Adrenal gland (tissue), 12 donors: ENCODE data around the gene ADAMTS7. TPM values are rescaled to one million over a fixed set of nuclear protein-coding genes. Genes with fewer than 3 reads are reported as not detected.
"Not testable (repeated sequence)": the region's sequence is repeated elsewhere in the genome, so short reads cannot be mapped to it uniquely, and the experiment has no call there.

Source experiments
- DNase-seq, 7 donors: peaks; one replicate each; pipeline ENCODE4 v3.0.0-alpha.2; 2019 to 2020
- H3K27ac ChIP-seq, 5 donors: fragments of 200-600 bp; sonication (generic) in 4 of 5; 1 replicate in 3 of 5; 2 replicates in 2 of 5; pipeline versions ENCODE4 v1.5.1 to v1.8.0; 2016 to 2020; ENCODE audit warnings: mild to moderate bottlenecking in 1 of 5
- H3K27me3 ChIP-seq: fragments of 200-600 bp; 2 replicates; pipeline ENCODE4 v1.8.0; 2021
- H3K36me3 ChIP-seq, 2 donors: fragments of 200-600 bp; replicated peaks in 1 of 2; 1 replicate in 1 of 2; 2 replicates in 1 of 2; pipeline versions ENCODE4 v1.5.1 to v1.8.0; 2018 to 2022
- H3K4me1 ChIP-seq, 2 donors: fragments of 200-600 bp; replicated peaks in 1 of 2; 1 replicate in 1 of 2; 2 replicates in 1 of 2; pipeline versions ENCODE4 v1.5.1 to v1.8.0; 2018 to 2021
- H3K4me3 ChIP-seq, 4 donors: fragments of 200-600 bp; sonication (generic) in 3 of 4; one replicate each; pipeline ENCODE4 v1.5.1; 2016 to 2018
- H3K9me3 ChIP-seq, 3 donors: fragments of 200-600 bp; sonication (generic) in 1 of 3; replicated peaks in 1 of 3; 1 replicate in 2 of 3; 2 replicates in 1 of 3; pipeline versions ENCODE4 v1.5.1 to v1.8.0; 2016 to 2021
- CTCF ChIP-seq, 6 experiments: fragments of 450-650 bp in 4 of 6; fragments of 200-600 bp in 2 of 6; sonication (generic) in 1 of 6; IDR thresholded peaks; 1 replicate in 5 of 6; 2 replicates in 1 of 6; pipeline versions ENCODE4 v1.5.1 to v1.8.0; 2016 to 2021; ENCODE audit warnings: antibody characterized with exemption in 6 of 6, mild to moderate bottlenecking in 2 of 6, moderate library complexity in 1 of 6
- POLR2A ChIP-seq, 2 donors: fragments of 450-650 bp; IDR thresholded peaks; one replicate each; pipeline ENCODE4 v1.6.1; 2017; ENCODE audit warnings: antibody characterized with exemption in 2 of 2, mild to moderate bottlenecking in 2 of 2, moderate library complexity in 1 of 2
- WGBS, 4 donors: extraction: QIAGEN DNeasy Blood & Tissue Kit in 2 of 4; methylation state at CpG; one replicate each; pipeline versions ENCODE4 v1.1.5 to v1.1.7; 2013 to 2017; 5-methylcytosine and 5-hydroxymethylcytosine counted together
- intact Hi-C, 2 donors: fragments of 100-400 bp; cut with DNase I; formaldehyde crosslinking; loops; one replicate each; pipeline versions ENCODE4 v1.14.1 to v1.15.0; 2022 to 2023
- polyA plus RNA-seq, 3 donors: library from polyadenylated mRNA; stranded (reverse); fragments of 200-250 nt in 2 of 3; fragments of 350-450 nt in 1 of 3; fragmentation: Illumina TruSeq in 1 of 3; extraction: RNeasy Lipid Tissue Mini Kit (QIAGEN cat#74804) in 1 of 3; gene quantifications; one replicate each; pipeline ENCODE4 v1.2.3, GENCODE V29; 2013 to 2014
- total RNA-seq, 9 donors: library from RNA; depleted of rRNA in 4 of 9; stranded (reverse); fragments of >200 nt in 4 of 9; fragments of 120-200 nt in 1 of 9; fragmentation: NEBNext Ultra II Directional in 1 of 9; extraction: Animal tissue kit (Norgen Biotek cat#: 25700) in 1 of 9; gene quantifications; one replicate each; pipeline versions ENCODE4 v1.1.0 to v1.2.4, GENCODE V29; 2013 to 2023
- donor health status: healthy with polysubstance abuse.
- donor health status: Bipolar disorder and iron deficiency.
- donor health status: DM: yes; HTN: yes; CAD: no.
- donor health status: DM: no; HTN: no; CAD: no.
- donor health status: DM: no; HTN: no; CAD: no.
- donor health status: DM: yes; HTN: yes; CAD: no.

The ADAMTS7 gene
- total and polyA plus RNA-seq, 12 donors: 0.70 to 27.7 (median 10.0) TPM

- no peak overlapping the region for H3K4me3 ChIP-seq
- no peak overlapping the region for H3K27ac ChIP-seq
- DNase-seq: peak in 4 of 7 donors; percentile 12 to 25 (median 18)
- H3K36me3 ChIP-seq: no peaks in the 10 kb centered on the region
- TF ChIP-seq CTCF (IDR thresholded peaks at IDR 0.05) (no peak), POLR2A (IDR thresholded peaks at IDR 0.05) (no peak)
- no peaks in the 10 kb centered on the region for H3K9me3 ChIP-seq
- 94 to 96% (median 95%) methylated on average over 10 to 17 of the region's 17 CpGs for WGBS, 4 donors
- no peaks in the 10 kb centered on the region for H3K27me3 ChIP-seq
- intact Hi-C loops: no loop called here
- H3K4me1 ChIP-seq: peaks cover 0 to 4% of the 10 kb centered on the region in 2 donors
Measured at GRCh38 chr15:78749831-78750230, 61.4 kb downstream of the ADAMTS7 start.

GRCh38 chr15:78747877-78748276 lies 63.4 kb downstream of the ADAMTS7 start:
- H3K4me3 ChIP-seq, H3K27ac ChIP-seq, H3K36me3 ChIP-seq, H3K4me1 ChIP-seq, H3K27me3 ChIP-seq, intact Hi-C loops, H3K9me3 ChIP-seq: not testable (repeated sequence)
- WGBS, 4 donors: 78 to 90% (median 88%) methylated on average over 7 of the region's 7 CpGs
- peak in 3 of 7 donors; percentile 9 to 11 (median 11) for DNase-seq

GRCh38 chr15:78741674-78742073 lies 69.6 kb downstream of the ADAMTS7 start:
- H3K9me3 ChIP-seq, H3K4me3 ChIP-seq, H3K27me3 ChIP-seq, H3K4me1 ChIP-seq, H3K36me3 ChIP-seq, intact Hi-C loops, H3K27ac ChIP-seq: not testable (repeated sequence)
- whole genome bisulfite sequencing, 4 donors: 54 to 78% (median 73%) methylated on average over 2 to 4 of the region's 4 CpGs
- DNase-seq: peak in 1 of 7 donors; percentile 30

- no peak overlapping the region for H3K4me3 ChIP-seq
- H3K27ac ChIP-seq: no peak overlapping the region
- intact Hi-C loops: no loop called here
- WGBS, 4 donors: 74 to 84% (median 77%) methylated on average over 4 to 7 of the region's 7 CpGs
- no peak for TF ChIP-seq POLR2A (IDR thresholded peaks at IDR 0.05)
- no peak for TF ChIP-seq CTCF (IDR thresholded peaks at IDR 0.05)
- no peaks in the 10 kb centered on the region for H3K9me3 ChIP-seq
- no peaks in the 10 kb centered on the region for H3K27me3 ChIP-seq
- no peaks in the 10 kb centered on the region for H3K36me3 ChIP-seq
- no peaks in the 10 kb centered on the region for H3K4me1 ChIP-seq
- peak in 1 of 7 donors; percentile 9 for DNase-seq
Measured at GRCh38 chr15:78740904-78741274, 70.4 kb downstream of the ADAMTS7 start.

- DNase-seq: peak; percentile 54 to 88 (median 84)
- intact Hi-C loops: no loop called here
- WGBS, 4 donors: 34 to 57% (median 47%) methylated on average over 14 to 23 of the region's 23 CpGs
Measured at GRCh38 chr15:78739996-78740903, 71.0 kb downstream of the ADAMTS7 start.

More at GRCh38 chr15:78739996-78740903, 71.0 kb downstream of the ADAMTS7 start:
- Histone ChIP-seq H3K36me3 (no peaks in the 10 kb centered on the region), H3K27ac (no peak overlapping the region), H3K4me3 (no peak overlapping the region), H3K4me1 (no peaks in the 10 kb centered on the region), H3K27me3 (no peaks in the 10 kb centered on the region), H3K9me3 (no peaks in the 10 kb centered on the region)
- TF ChIP-seq CTCF (IDR thresholded peaks at IDR 0.05) (peak in 4 of 6 experiments; percentile 17 to 45 (median 39)), POLR2A (IDR thresholded peaks at IDR 0.05) (no peak)
